Activated naive CD8-positive, alpha-beta T cell (primary cell): Measurements from ENCODE around the gene P2RX5.

Source experiments
- H3K27ac Mint-ChIP-seq: one replicate; pipeline ENCODE4 v1.8.0; 2021; ENCODE audit warnings: mixed read lengths
- H3K27me3 Mint-ChIP-seq: one replicate; pipeline ENCODE4 v1.8.0; 2021; ENCODE audit warnings: mixed read lengths
- H3K36me3 Mint-ChIP-seq: one replicate; pipeline ENCODE4 v1.8.0; 2021; ENCODE audit warnings: mixed read lengths
- H3K4me1 Mint-ChIP-seq: one replicate; pipeline ENCODE4 v1.8.0; 2021; ENCODE audit warnings: low read depth, mixed read lengths
- H3K4me3 Mint-ChIP-seq: one replicate; pipeline ENCODE4 v1.8.0; 2021; ENCODE audit warnings: mild to moderate bottlenecking, mixed read lengths
- H3K9me3 Mint-ChIP-seq: one replicate; pipeline ENCODE4 v1.8.0; 2021; ENCODE audit warnings: low read depth, mixed read lengths

The P2RX5 gene

GRCh38 chr17:3695129-3695722 is 729 bp downstream of the P2RX5 start:
- H3K4me3 Mint-ChIP-seq, result peak overlapping the region; percentile 89
- H3K9me3 Mint-ChIP-seq, result no peaks in the 10 kb centered on the region
- no peaks in the 10 kb centered on the region for H3K36me3 Mint-ChIP-seq
- H3K4me1 Mint-ChIP-seq, result peaks cover 19% of the 10 kb centered on the region
- H3K27me3 Mint-ChIP-seq, result no peaks in the 10 kb centered on the region
- H3K27ac Mint-ChIP-seq, result peak overlapping the region; percentile 50

- peaks cover 3% of the 10 kb centered on the region for H3K36me3 Mint-ChIP-seq
- no peaks in the 10 kb centered on the region for H3K27me3 Mint-ChIP-seq
- peak overlapping the region; percentile 89 for H3K4me3 Mint-ChIP-seq
- peak overlapping the region; percentile 22 for H3K27ac Mint-ChIP-seq
- H3K4me1 Mint-ChIP-seq, result peaks cover 19% of the 10 kb centered on the region
- no peaks in the 10 kb centered on the region for H3K9me3 Mint-ChIP-seq
Measured at GRCh38 chr17:3693829-3694231, 2.1 kb downstream of the P2RX5 start.

- H3K4me3 Mint-ChIP-seq, result no peak overlapping the region
- no peak overlapping the region for H3K27ac Mint-ChIP-seq
- H3K27me3 Mint-ChIP-seq, result no peaks in the 10 kb centered on the region
- peaks cover 3% of the 10 kb centered on the region for H3K36me3 Mint-ChIP-seq
- no peaks in the 10 kb centered on the region for H3K9me3 Mint-ChIP-seq
- H3K4me1 Mint-ChIP-seq, result peaks cover 19% of the 10 kb centered on the region
Measured at GRCh38 chr17:3693141-3693540, 2.8 kb downstream of the P2RX5 start.

GRCh38 chr17:3692346-3692745 is 3.6 kb downstream of the P2RX5 start:
- Mint-ChIP-seq H3K36me3 (peaks cover 3% of the 10 kb centered on the region), H3K4me1 (peaks cover 19% of the 10 kb centered on the region), H3K27ac (no peak overlapping the region), H3K27me3 (no peaks in the 10 kb centered on the region), H3K9me3 (no peaks in the 10 kb centered on the region), H3K4me3 (no peak overlapping the region)

GRCh38 chr17:3691617-3692067 is 4.3 kb downstream of the P2RX5 start:
- Mint-ChIP-seq H3K27ac (no peak overlapping the region), H3K9me3 (no peaks in the 10 kb centered on the region), H3K27me3 (no peaks in the 10 kb centered on the region), H3K36me3 (peaks cover 3% of the 10 kb centered on the region), H3K4me3 (no peak overlapping the region), H3K4me1 (peaks cover 17% of the 10 kb centered on the region)

- Mint-ChIP-seq H3K4me3 (no peak overlapping the region), H3K9me3 (no peaks in the 10 kb centered on the region), H3K27ac (no peak overlapping the region), H3K27me3 (no peaks in the 10 kb centered on the region), H3K36me3 (peaks cover 3% of the 10 kb centered on the region), H3K4me1 (peaks cover 15% of the 10 kb centered on the region)
Measured at GRCh38 chr17:3690094-3690715, 5.8 kb downstream of the P2RX5 start.

- Mint-ChIP-seq H3K4me1 (peaks cover 13% of the 10 kb centered on the region), H3K36me3 (peaks cover 3% of the 10 kb centered on the region), H3K27ac (no peak overlapping the region), H3K4me3 (no peak overlapping the region), H3K9me3 (no peaks in the 10 kb centered on the region), H3K27me3 (no peaks in the 10 kb centered on the region)
Measured at GRCh38 chr17:3689262-3690093, 6.5 kb downstream of the P2RX5 start.

- Mint-ChIP-seq H3K27ac (no peak overlapping the region), H3K4me3 (no peak overlapping the region), H3K36me3 (peaks cover 3% of the 10 kb centered on the region), H3K27me3 (no peaks in the 10 kb centered on the region), H3K4me1 (peaks cover 7% of the 10 kb centered on the region), H3K9me3 (no peaks in the 10 kb centered on the region)
Measured at GRCh38 chr17:3688852-3689261, 7.1 kb downstream of the P2RX5 start.

- peaks cover 7% of the 10 kb centered on the region for H3K4me1 Mint-ChIP-seq
- no peaks in the 10 kb centered on the region for H3K27me3 Mint-ChIP-seq
- no peak overlapping the region for H3K27ac Mint-ChIP-seq
- peaks cover 3% of the 10 kb centered on the region for H3K36me3 Mint-ChIP-seq
- no peak overlapping the region for H3K4me3 Mint-ChIP-seq
- H3K9me3 Mint-ChIP-seq, result no peaks in the 10 kb centered on the region
Measured at GRCh38 chr17:3688027-3688553, 7.9 kb downstream of the P2RX5 start.

- Mint-ChIP-seq H3K4me1 (peaks cover 6% of the 10 kb centered on the region), H3K4me3 (no peak overlapping the region), H3K9me3 (no peaks in the 10 kb centered on the region), H3K27me3 (no peaks in the 10 kb centered on the region), H3K27ac (no peak overlapping the region), H3K36me3 (peaks cover 3% of the 10 kb centered on the region)
Measured at GRCh38 chr17:3685174-3685573, 10.8 kb downstream of the P2RX5 start.

- H3K4me3 Mint-ChIP-seq, result no peak overlapping the region
- no peaks in the 10 kb centered on the region for H3K27me3 Mint-ChIP-seq
- H3K4me1 Mint-ChIP-seq, result peaks cover 6% of the 10 kb centered on the region
- H3K9me3 Mint-ChIP-seq, result no peaks in the 10 kb centered on the region
- H3K27ac Mint-ChIP-seq, result no peak overlapping the region
- H3K36me3 Mint-ChIP-seq, result no peaks in the 10 kb centered on the region
Measured at GRCh38 chr17:3683054-3683511, 12.9 kb downstream of the P2RX5 start.

- Mint-ChIP-seq H3K27ac (no peak overlapping the region), H3K9me3 (no peaks in the 10 kb centered on the region), H3K27me3 (no peaks in the 10 kb centered on the region), H3K4me3 (no peak overlapping the region), H3K4me1 (peaks cover 6% of the 10 kb centered on the region), H3K36me3 (no peaks in the 10 kb centered on the region)
Measured at GRCh38 chr17:3682033-3682432, 13.9 kb downstream of the P2RX5 start.

- Mint-ChIP-seq H3K36me3 (no peaks in the 10 kb centered on the region), H3K27ac (no peak overlapping the region), H3K4me3 (no peak overlapping the region), H3K4me1 (peaks cover 6% of the 10 kb centered on the region), H3K27me3 (no peaks in the 10 kb centered on the region), H3K9me3 (no peaks in the 10 kb centered on the region)
Measured at GRCh38 chr17:3681565-3681964, 14.4 kb downstream of the P2RX5 start.

- Mint-ChIP-seq H3K4me3 (no peak overlapping the region), H3K36me3 (no peaks in the 10 kb centered on the region), H3K9me3 (no peaks in the 10 kb centered on the region), H3K4me1 (peaks cover 6% of the 10 kb centered on the region), H3K27ac (no peak overlapping the region), H3K27me3 (no peaks in the 10 kb centered on the region)
Measured at GRCh38 chr17:3681057-3681456, 14.9 kb downstream of the P2RX5 start.

GRCh38 chr17:3679531-3680126 is 16.3 kb downstream of the P2RX5 start:
- Mint-ChIP-seq H3K4me1 (peaks cover 6% of the 10 kb centered on the region), H3K4me3 (no peak overlapping the region), H3K27ac (no peak overlapping the region), H3K36me3 (peaks cover 1% of the 10 kb centered on the region), H3K27me3 (no peaks in the 10 kb centered on the region), H3K9me3 (no peaks in the 10 kb centered on the region)
